Fibroblast of villous mesenchyme (primary cell): ENCODE results near the gene TRIM61. TPM values are rescaled to one million over a fixed set of nuclear protein-coding genes. Genes with fewer than 3 reads are reported as not detected.
"Not testable (repeated sequence)": the region's sequence is repeated elsewhere in the genome, so short reads cannot be mapped to it uniquely, and the experiment has no call there.

Experiments
- DNase-seq: peaks from one replicate; pipeline ENCODE4 v3.0.0-alpha.2; 2010; ENCODE audit warnings: low read depth
- H3K4me3 ChIP-seq: 2 replicates; pipeline ENCODE4 v1.5.1; 2011; ENCODE audit warnings: low read depth, mild to moderate bottlenecking, low read length
- CTCF ChIP-seq: IDR thresholded peaks from 2 replicates; pipeline ENCODE4 v1.5.1; 2012; ENCODE audit warnings: low read depth, mild to moderate bottlenecking, low read length; ENCODE audit not compliant: insufficient read depth
- total RNA-seq: library from RNA; depleted of rRNA; stranded (reverse); fragments of >200 nt; gene quantifications from 2 replicates; pipeline ENCODE4 v1.2.3, GENCODE V29; 2012

The TRIM61 gene
- total RNA-seq, 1 donor = 1.7 TPM

- DNase-seq = no peak
- TF ChIP-seq CTCF = peak; percentile 32
These were observed 27.9 kb downstream of the TRIM61 start for GRCh38 chr4:164949448-164950143.

GRCh38 chr4:164948975-164949374 is 28.5 kb downstream of the TRIM61 start:
- TF ChIP-seq CTCF = no peak
- no peak overlapping the region for H3K4me3 ChIP-seq
- DNase-seq = no peak

More at GRCh38 chr4:164949448-164950143, 27.9 kb downstream of the TRIM61 start:
- H3K4me3 ChIP-seq = no peak overlapping the region

- DNase-seq, H3K4me3 ChIP-seq: not testable (repeated sequence)
These were observed 29.5 kb downstream of the TRIM61 start for GRCh38 chr4:164948006-164948405.

- no peak for DNase-seq
- H3K4me3 ChIP-seq = no peak overlapping the region
- TF ChIP-seq CTCF = no peak
These were observed 30.6 kb downstream of the TRIM61 start for GRCh38 chr4:164946810-164947209.

GRCh38 chr4:164945146-164945545 is 32.3 kb downstream of the TRIM61 start:
- no peak for TF ChIP-seq CTCF
- no peak for DNase-seq
- H3K4me3 ChIP-seq = no peak overlapping the region

- no peak for DNase-seq
- TF ChIP-seq CTCF = no peak
- no peak overlapping the region for H3K4me3 ChIP-seq
These were observed 34.3 kb downstream of the TRIM61 start for GRCh38 chr4:164943192-164943591.

- peak; percentile 25 for TF ChIP-seq CTCF
- DNase-seq = peak; percentile 27
These were observed 39.7 kb downstream of the TRIM61 start for GRCh38 chr4:164937576-164938270.

GRCh38 chr4:164935865-164936606 is 41.4 kb downstream of the TRIM61 start:
- H3K4me3 ChIP-seq, DNase-seq: not testable (repeated sequence)

More at GRCh38 chr4:164937576-164938270, 39.7 kb downstream of the TRIM61 start:
- no peak overlapping the region for H3K4me3 ChIP-seq
